ENCODE measurements around the gene AOAH.

Gene AOAH, protein sequence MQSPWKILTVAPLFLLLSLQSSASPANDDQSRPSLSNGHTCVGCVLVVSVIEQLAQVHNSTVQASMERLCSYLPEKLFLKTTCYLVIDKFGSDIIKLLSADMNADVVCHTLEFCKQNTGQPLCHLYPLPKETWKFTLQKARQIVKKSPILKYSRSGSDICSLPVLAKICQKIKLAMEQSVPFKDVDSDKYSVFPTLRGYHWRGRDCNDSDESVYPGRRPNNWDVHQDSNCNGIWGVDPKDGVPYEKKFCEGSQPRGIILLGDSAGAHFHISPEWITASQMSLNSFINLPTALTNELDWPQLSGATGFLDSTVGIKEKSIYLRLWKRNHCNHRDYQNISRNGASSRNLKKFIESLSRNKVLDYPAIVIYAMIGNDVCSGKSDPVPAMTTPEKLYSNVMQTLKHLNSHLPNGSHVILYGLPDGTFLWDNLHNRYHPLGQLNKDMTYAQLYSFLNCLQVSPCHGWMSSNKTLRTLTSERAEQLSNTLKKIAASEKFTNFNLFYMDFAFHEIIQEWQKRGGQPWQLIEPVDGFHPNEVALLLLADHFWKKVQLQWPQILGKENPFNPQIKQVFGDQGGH

GRCh38 chr7:36723951-36724664 lies at the start of gene AOAH:
AOAH (minus strand) TSS chr7:36724494; CDS start chr7:36724148, 346 bp downstream.
- DNase-seq (ENCODE audit: extremely low read depth, insufficient read length): peak; percentile 21
- no peak for TF ChIP-seq CTCF (IDR thresholded peaks at IDR 0.05; ENCODE audit: insufficient read depth, low read length, poor library complexity, severe bottlenecking)
- no peak within 1 kb of the TSS for H3K4me3 ChIP-seq (replicated peaks; ENCODE audit: low read depth, low read length)
- H3K27me3 ChIP-seq (replicated peaks; ENCODE audit: control insufficient read depth, insufficient read depth, low read length): no peaks in the 10 kb centered on the region
- H3K36me3 ChIP-seq (ENCODE audit: control insufficient read depth, insufficient read depth, low read length): no peaks in the 10 kb centered on the region

DNA sequence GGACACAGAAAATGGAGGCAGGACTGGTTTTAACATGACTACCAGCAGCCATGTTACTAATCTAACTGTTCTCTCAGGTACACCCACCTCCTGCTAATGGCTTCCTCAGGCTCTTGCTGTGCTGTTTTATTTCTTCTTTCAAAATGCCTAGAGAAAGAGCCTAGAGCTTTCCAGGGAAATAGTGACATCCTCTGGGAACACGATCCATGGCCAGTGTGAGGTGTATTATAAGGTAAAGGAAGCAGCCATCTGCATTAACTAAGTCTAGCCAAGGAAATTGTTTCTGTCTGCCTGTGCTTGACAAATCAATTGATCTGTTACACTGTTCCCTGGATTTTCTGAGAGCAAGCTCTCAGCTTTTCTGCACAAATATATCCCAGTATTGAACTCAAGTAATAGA lies 42.2 kb upstream of the AOAH start:
- DNase-seq (ENCODE audit: extremely low read depth, insufficient read length): no peak
- H3K27me3 ChIP-seq (replicated peaks; ENCODE audit: control insufficient read depth, insufficient read depth, low read length): no peaks in the 10 kb centered on the region
- TF ChIP-seq CTCF (IDR thresholded peaks at IDR 0.05; ENCODE audit: insufficient read depth, low read length, poor library complexity, severe bottlenecking): no peak
- no peak overlapping the region for H3K4me3 ChIP-seq (replicated peaks; ENCODE audit: low read depth, low read length)
- H3K36me3 ChIP-seq (ENCODE audit: control insufficient read depth, insufficient read depth, low read length): no peaks in the 10 kb centered on the region

DNA sequence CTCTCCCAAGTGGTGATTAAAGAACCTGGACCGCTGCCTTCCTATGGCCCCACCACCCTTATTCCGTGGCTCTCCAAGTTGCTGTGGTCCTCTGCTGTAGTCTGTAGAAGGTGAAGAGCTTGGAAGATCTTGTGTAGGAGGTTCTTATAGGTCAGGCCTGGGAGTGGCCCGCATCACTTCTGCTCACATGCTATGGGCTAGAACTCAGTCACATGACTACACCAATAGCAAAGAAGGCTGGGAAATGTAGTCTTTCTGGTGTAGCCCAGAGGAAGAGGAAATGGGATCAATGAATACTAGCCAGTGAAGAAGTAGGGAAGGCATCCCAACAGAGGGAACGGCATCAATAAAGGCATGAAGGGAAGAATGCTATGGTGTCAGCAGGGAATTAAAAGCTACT lies 41.3 kb upstream of the AOAH start:
- Histone ChIP-seq H3K4me3 (replicated peaks; ENCODE audit: low read depth, low read length) (no peak overlapping the region), H3K36me3 (ENCODE audit: control insufficient read depth, insufficient read depth, low read length) (no peaks in the 10 kb centered on the region), H3K27me3 (replicated peaks; ENCODE audit: control insufficient read depth, insufficient read depth, low read length) (no peaks in the 10 kb centered on the region)
- no peak for TF ChIP-seq CTCF (IDR thresholded peaks at IDR 0.05; ENCODE audit: insufficient read depth, low read length, poor library complexity, severe bottlenecking)
- DNase-seq (ENCODE audit: extremely low read depth, insufficient read length): no peak

GRCh38 chr7:36764929-36765328 lies 40.6 kb upstream of the AOAH start:
- DNase-seq (ENCODE audit: extremely low read depth, insufficient read length): no peak
- no peaks in the 10 kb centered on the region for H3K36me3 ChIP-seq (ENCODE audit: control insufficient read depth, insufficient read depth, low read length)

More at GRCh38 chr7:36764929-36765328, 40.6 kb upstream of the AOAH start:
- no peak for TF ChIP-seq CTCF (IDR thresholded peaks at IDR 0.05; ENCODE audit: insufficient read depth, low read length, poor library complexity, severe bottlenecking)
- Histone ChIP-seq H3K27me3 (replicated peaks; ENCODE audit: control insufficient read depth, insufficient read depth, low read length) (no peaks in the 10 kb centered on the region), H3K4me3 (replicated peaks; ENCODE audit: low read depth, low read length) (no peak overlapping the region)

All from GM06990 (cell line).